Testis (tissue), 3 donors: ENCODE results near the gene DAB2IP. TPM values are rescaled to one million over a fixed set of nuclear protein-coding genes. Genes with fewer than 3 reads are reported as not detected.

Experiments used
- DNase-seq: peaks from one replicate; pipeline ENCODE4 v3.0.0-alpha.2; 2019
- H3K27ac ChIP-seq, 2 donors: fragments of 200-600 bp; sonication (generic); one replicate each; pipeline ENCODE4 v1.5.1; 2019
- H3K27me3 ChIP-seq: fragments of 200-600 bp; sonication (generic); one replicate; pipeline ENCODE4 v1.5.1; 2019
- H3K36me3 ChIP-seq: fragments of 200-600 bp; sonication (generic); one replicate; pipeline ENCODE4 v1.5.1; 2017; ENCODE audit warnings: low read depth; ENCODE audit errors: missing control alignments
- H3K4me1 ChIP-seq: fragments of 200-600 bp; sonication (generic); one replicate; pipeline ENCODE4 v1.5.1; 2019
- H3K4me3 ChIP-seq, 2 donors: fragments of 200-600 bp; sonication (generic); one replicate each; pipeline ENCODE4 v1.5.1; 2017 to 2019
- H3K9me3 ChIP-seq: fragments of 200-600 bp; sonication (generic); one replicate; pipeline ENCODE4 v1.5.1; 2017
- POLR2A ChIP-seq: fragments of 450-650 bp; IDR thresholded peaks from one replicate; pipeline ENCODE4 v1.6.1; 2017; ENCODE audit warnings: antibody characterized with exemption, mild to moderate bottlenecking, moderate library complexity
- WGBS, 2 donors: methylation state at CpG; one replicate each; pipeline ENCODE4 v1.1.5; 2018; 5-methylcytosine and 5-hydroxymethylcytosine counted together
- intact Hi-C: fragments of 100-400 bp; cut with DNase I; formaldehyde crosslinking; loops from one replicate; pipeline ENCODE4 v1.15.1; 2023; ENCODE audit warnings: low total_unique reads
- polyA plus RNA-seq: library from polyadenylated mRNA; stranded (reverse); fragments of 350-450 nt; fragmentation: Illumina TruSeq; extraction: RNeasy Lipid Tissue Mini Kit (QIAGEN cat#74804); gene quantifications from one replicate; pipeline ENCODE4 v1.2.3, GENCODE V29; 2014; ENCODE audit warnings: low read depth, low replicate concordance; ENCODE audit not compliant: insufficient read depth
- total RNA-seq, 2 donors: library from RNA; depleted of rRNA; stranded (reverse); fragments of >200 nt; gene quantifications; one replicate each; pipeline ENCODE4 v1.2.3, GENCODE V29; 2016
- TF ChIP-seq, protein P1 (sequence below), 3 experiments: fragments of 450-650 bp in 2 of 3; fragments of 200-600 bp in 1 of 3; sonication (generic) in 1 of 3; IDR thresholded peaks; one replicate each; pipeline ENCODE4 v1.5.1; 2016 to 2019; ENCODE audit warnings: antibody characterized with exemption in 3 of 3, mild to moderate bottlenecking in 2 of 3, moderate library complexity in 1 of 3

Gene DAB2IP
- total and polyA plus RNA-seq, 3 donors from 2014 or later: 57.7 to 136 (median 102) TPM

- H3K4me3 ChIP-seq: no peak overlapping the region
- WGBS, 2 donors: 91 to 95% methylated on average over 13 of the region's 13 CpGs
- H3K36me3 ChIP-seq: no peaks in the 10 kb centered on the region
- H3K27ac ChIP-seq: no peak overlapping the region
- H3K4me1 ChIP-seq: no peaks in the 10 kb centered on the region
- intact Hi-C loops: no loop called here
- H3K27me3 ChIP-seq: no peaks in the 10 kb centered on the region
- TF ChIP-seq, protein P1, sequence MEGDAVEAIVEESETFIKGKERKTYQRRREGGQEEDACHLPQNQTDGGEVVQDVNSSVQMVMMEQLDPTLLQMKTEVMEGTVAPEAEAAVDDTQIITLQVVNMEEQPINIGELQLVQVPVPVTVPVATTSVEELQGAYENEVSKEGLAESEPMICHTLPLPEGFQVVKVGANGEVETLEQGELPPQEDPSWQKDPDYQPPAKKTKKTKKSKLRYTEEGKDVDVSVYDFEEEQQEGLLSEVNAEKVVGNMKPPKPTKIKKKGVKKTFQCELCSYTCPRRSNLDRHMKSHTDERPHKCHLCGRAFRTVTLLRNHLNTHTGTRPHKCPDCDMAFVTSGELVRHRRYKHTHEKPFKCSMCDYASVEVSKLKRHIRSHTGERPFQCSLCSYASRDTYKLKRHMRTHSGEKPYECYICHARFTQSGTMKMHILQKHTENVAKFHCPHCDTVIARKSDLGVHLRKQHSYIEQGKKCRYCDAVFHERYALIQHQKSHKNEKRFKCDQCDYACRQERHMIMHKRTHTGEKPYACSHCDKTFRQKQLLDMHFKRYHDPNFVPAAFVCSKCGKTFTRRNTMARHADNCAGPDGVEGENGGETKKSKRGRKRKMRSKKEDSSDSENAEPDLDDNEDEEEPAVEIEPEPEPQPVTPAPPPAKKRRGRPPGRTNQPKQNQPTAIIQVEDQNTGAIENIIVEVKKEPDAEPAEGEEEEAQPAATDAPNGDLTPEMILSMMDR (IDR thresholded peaks at IDR 0.05): no peak
- no peak for TF ChIP-seq POLR2A
- DNase-seq: no peak
- H3K9me3 ChIP-seq: no peaks in the 10 kb centered on the region
Measured at GRCh38 chr9:121823451-121824169, 172.2 kb downstream of the DAB2IP start.

DNA sequence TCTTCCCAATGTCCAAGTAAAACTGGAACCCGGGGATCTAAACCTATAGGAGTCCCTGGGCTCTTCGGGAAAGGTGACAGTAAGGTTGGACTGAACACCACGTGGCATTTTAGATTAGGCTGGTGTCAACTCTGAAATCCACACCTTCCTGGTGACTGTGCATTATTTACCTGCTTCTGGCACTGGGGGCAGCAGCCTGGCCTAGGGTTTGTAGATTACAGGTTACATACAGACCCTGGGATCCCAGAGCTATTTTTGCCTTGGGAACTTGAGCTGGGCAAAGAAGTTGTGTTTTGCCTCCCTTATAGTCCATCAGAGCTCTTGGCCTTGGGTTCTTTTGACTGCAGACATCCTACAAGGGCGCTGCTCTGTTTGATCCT lies 173.2 kb downstream of the DAB2IP start:
- no peaks in the 10 kb centered on the region for H3K27me3 ChIP-seq
- no peak for DNase-seq
- no peak overlapping the region for H3K4me3 ChIP-seq
- H3K4me1 ChIP-seq: no peaks in the 10 kb centered on the region
- intact Hi-C loops: loop anchor here (5.0 kb wide), 1 partner anchor 83 kb away; no protein-coding TSS in a partner anchor
- no peak overlapping the region for H3K27ac ChIP-seq
- H3K9me3 ChIP-seq: no peaks in the 10 kb centered on the region
- no peak for TF ChIP-seq POLR2A
- TF ChIP-seq, protein P1 (IDR thresholded peaks at IDR 0.05): no peak
- H3K36me3 ChIP-seq: no peaks in the 10 kb centered on the region
- WGBS, 2 donors: 77 to 84% methylated on average over 4 of the region's 4 CpGs

GRCh38 chr9:121825031-121825691 lies 173.7 kb downstream of the DAB2IP start:
- Histone ChIP-seq H3K4me3 (no peak overlapping the region), H3K27ac (no peak overlapping the region), H3K36me3 (no peaks in the 10 kb centered on the region), H3K27me3 (no peaks in the 10 kb centered on the region), H3K9me3 (no peaks in the 10 kb centered on the region), H3K4me1 (no peaks in the 10 kb centered on the region)
- WGBS, 2 donors: 75 to 79% methylated on average over 11 to 12 of the region's 12 CpGs
- peak; percentile 11 for DNase-seq
- TF ChIP-seq POLR2A: no peak
- TF ChIP-seq, protein P1 (IDR thresholded peaks at IDR 0.05): no peak
- intact Hi-C loops: loop anchor here (5.0 kb wide), 1 partner anchor 82 kb away; no protein-coding TSS in a partner anchor

GRCh38 chr9:121826711-121827110 lies 175.3 kb downstream of the DAB2IP start:
- no peaks in the 10 kb centered on the region for H3K27me3 ChIP-seq
- no peak overlapping the region for H3K4me3 ChIP-seq
- 94 to 97% methylated on average over 7 of the region's 7 CpGs for WGBS, 2 donors
- H3K9me3 ChIP-seq: no peaks in the 10 kb centered on the region
- TF ChIP-seq, protein P1 (IDR thresholded peaks at IDR 0.05): no peak
- TF ChIP-seq POLR2A: no peak
- H3K4me1 ChIP-seq: no peaks in the 10 kb centered on the region
- H3K27ac ChIP-seq: no peak overlapping the region
- H3K36me3 ChIP-seq: no peaks in the 10 kb centered on the region
- DNase-seq: no peak
- intact Hi-C loops: loop anchor here (5.0 kb wide), 1 partner anchor 81 kb away; no protein-coding TSS in a partner anchor
